OCI-LY1 (cell line): Measurements from ENCODE around the gene USB1.

ENCODE experiments used
- H2AFZ ChIP-seq: fragments of 200-600 bp; sonication (generic), shearing (Covaris generic); 2 replicates; pipeline ENCODE4 v1.6.0; 2014; ENCODE audit warnings: antibody characterized with exemption, mild to moderate bottlenecking, low read length
- H3F3A ChIP-seq: fragments of 200-600 bp; sonication (generic), shearing (Covaris generic); 2 replicates; pipeline ENCODE4 v1.6.0; 2014; ENCODE audit warnings: mild to moderate bottlenecking, antibody characterized with exemption, low read length, moderate library complexity; ENCODE audit not compliant: insufficient read depth
- H3K27ac ChIP-seq: fragments of 200-600 bp; sonication (generic); 2 replicates; pipeline ENCODE4 v1.5.1; 2014; ENCODE audit warnings: low read length, mixed run types, mild to moderate bottlenecking, low read depth; ENCODE audit not compliant: poor library complexity, severe bottlenecking
- H3K27me3 ChIP-seq: fragments of 200-600 bp; sonication (generic); 2 replicates; pipeline ENCODE4 v1.6.0; 2014; ENCODE audit warnings: antibody characterized with exemption, mild to moderate bottlenecking, low read length, moderate library complexity; ENCODE audit not compliant: insufficient read depth
- H3K36me3 ChIP-seq: fragments of 200-600 bp; sonication (generic); 2 replicates; pipeline ENCODE4 v1.6.1; 2014; ENCODE audit warnings: mild to moderate bottlenecking, antibody characterized with exemption, low read length, moderate library complexity, mixed read lengths; ENCODE audit not compliant: insufficient read depth
- H3K4me1 ChIP-seq: fragments of 200-600 bp; sonication (generic); 2 replicates; pipeline ENCODE4 v1.5.1; 2014; ENCODE audit warnings: mild to moderate bottlenecking, low read length, moderate library complexity; ENCODE audit not compliant: insufficient read depth, severe bottlenecking
- H3K4me2 ChIP-seq: fragments of 200-600 bp; sonication (generic), shearing (Covaris generic); 2 replicates; pipeline ENCODE4 v1.6.1; 2014; ENCODE audit warnings: low read length
- H3K4me3 ChIP-seq: fragments of 200-600 bp; sonication (generic); 2 replicates; pipeline ENCODE4 v1.5.1; 2014; ENCODE audit warnings: low read length, low read depth, mild to moderate bottlenecking, mixed read lengths; ENCODE audit not compliant: poor library complexity, severe bottlenecking
- H3K79me2 ChIP-seq: fragments of 200-600 bp; shearing (Covaris generic); 2 replicates; pipeline ENCODE4 v1.6.1; 2016; ENCODE audit warnings: mixed run types, low read length, mixed read lengths; ENCODE audit not compliant: insufficient read depth
- H3K9ac ChIP-seq: fragments of 200-600 bp; sonication (generic), shearing (Covaris generic); 2 replicates; pipeline ENCODE4 v1.6.1; 2014; ENCODE audit warnings: mild to moderate bottlenecking, low read length, mixed read lengths
- H3K9me2 ChIP-seq: fragments of 200-600 bp; sonication (generic), shearing (Covaris generic); 2 replicates; pipeline ENCODE4 v1.6.1; 2014; ENCODE audit warnings: low read depth, mild to moderate bottlenecking, low read length, mixed read lengths
- H3K9me3 ChIP-seq: fragments of 200-600 bp; shearing (Covaris generic); 2 replicates; pipeline ENCODE4 v1.6.1; 2014; ENCODE audit warnings: low read length, mixed read lengths
- H4K20me1 ChIP-seq: fragments of 200-600 bp; sonication (generic), shearing (Covaris generic); 2 replicates; pipeline ENCODE4 v1.6.0; 2016; ENCODE audit warnings: mild to moderate bottlenecking, low read length; ENCODE audit not compliant: insufficient read depth
- CTCF ChIP-seq: fragments of 200-600 bp; sonication (generic), shearing (Covaris generic); IDR thresholded peaks from 2 replicates; pipeline ENCODE4 v1.5.1; 2017; ENCODE audit warnings: mild to moderate bottlenecking, antibody characterized with exemption, low read length, moderate library complexity, mixed read lengths
- EZH2 ChIP-seq: fragments of 200-600 bp; sonication (generic), shearing (Covaris generic); IDR thresholded peaks from 2 replicates; pipeline ENCODE4 v1.8.0; 2017; ENCODE audit warnings: borderline replicate concordance, mixed run types, mild to moderate bottlenecking, antibody characterized with exemption, low read length, moderate library complexity, mixed read lengths

The USB1 gene

GRCh38 chr16:58041628-58041955 is 40.4 kb downstream of the USB1 start:
- Histone ChIP-seq H3K9me3 (no peaks in the 10 kb centered on the region), H3K4me1 (no peaks in the 10 kb centered on the region), H3K79me2 (no peaks in the 10 kb centered on the region), H3K9me2 (no peaks in the 10 kb centered on the region), H3K4me3 (no peak overlapping the region), H3K36me3 (no peaks in the 10 kb centered on the region), H2AFZ (no peak overlapping the region), H3F3A (no peaks in the 10 kb centered on the region), H3K27ac (no peak overlapping the region), H4K20me1 (no peaks in the 10 kb centered on the region), H3K9ac (no peak overlapping the region), H3K4me2 (no peak overlapping the region), H3K27me3 (no peaks in the 10 kb centered on the region)
- TF ChIP-seq CTCF: no peak
- TF ChIP-seq EZH2: no peak

GRCh38 chr16:58042001-58042885 is 41.0 kb downstream of the USB1 start:
- no peaks in the 10 kb centered on the region for H3F3A ChIP-seq
- no peaks in the 10 kb centered on the region for H3K9me2 ChIP-seq
- H3K4me3 ChIP-seq: no peak overlapping the region
- H3K79me2 ChIP-seq: no peaks in the 10 kb centered on the region
- H3K36me3 ChIP-seq: no peaks in the 10 kb centered on the region
- no peak for TF ChIP-seq CTCF
- TF ChIP-seq EZH2: no peak
- H3K9ac ChIP-seq: no peak overlapping the region
- no peaks in the 10 kb centered on the region for H4K20me1 ChIP-seq
- no peak overlapping the region for H3K4me2 ChIP-seq
- no peak overlapping the region for H3K27ac ChIP-seq
- H2AFZ ChIP-seq: no peak overlapping the region
- H3K27me3 ChIP-seq: no peaks in the 10 kb centered on the region
- no peaks in the 10 kb centered on the region for H3K9me3 ChIP-seq
- no peaks in the 10 kb centered on the region for H3K4me1 ChIP-seq

- H3F3A ChIP-seq: no peaks in the 10 kb centered on the region
- H3K36me3 ChIP-seq: no peaks in the 10 kb centered on the region
- H3K27me3 ChIP-seq: no peaks in the 10 kb centered on the region
- H3K4me3 ChIP-seq: no peak overlapping the region
- H3K4me1 ChIP-seq: no peaks in the 10 kb centered on the region
- H3K9me2 ChIP-seq: no peaks in the 10 kb centered on the region
- H4K20me1 ChIP-seq: no peaks in the 10 kb centered on the region
- no peak overlapping the region for H2AFZ ChIP-seq
- no peak overlapping the region for H3K27ac ChIP-seq
- H3K4me2 ChIP-seq: no peak overlapping the region
- H3K9me3 ChIP-seq: no peaks in the 10 kb centered on the region
- H3K79me2 ChIP-seq: no peaks in the 10 kb centered on the region
- TF ChIP-seq EZH2: no peak
- TF ChIP-seq CTCF: no peak
- no peak overlapping the region for H3K9ac ChIP-seq
These were observed 41.8 kb downstream of the USB1 start for GRCh38 chr16:58042886-58043515.
